Spinal cord (tissue), 10 donors: ENCODE measurements around the gene ANKRD1. TPM values are rescaled to one million over a fixed set of nuclear protein-coding genes. Genes with fewer than 3 reads are reported as not detected.
"Not testable (repeated sequence)": the region's sequence is repeated elsewhere in the genome, so short reads cannot be mapped to it uniquely, and the experiment has no call there.

Experiments
- DNase-seq, 6 donors: peaks; one replicate each; pipeline versions ENCODE4 v3.0.0 to v3.0.0-alpha.2; 2013 to 2015; ENCODE audit warnings: low spot score in 6 of 6, low read depth in 4 of 6
- H3K27ac ChIP-seq: one replicate; pipeline ENCODE4 v1.5.1; 2013; ENCODE audit warnings: low read depth, low read length, control low read depth
- H3K27me3 ChIP-seq: one replicate; pipeline ENCODE4 v1.6.1; 2013; ENCODE audit warnings: low read length; ENCODE audit not compliant: control insufficient read depth, insufficient read depth
- H3K36me3 ChIP-seq: one replicate; pipeline ENCODE4 v1.6.1; 2013; ENCODE audit warnings: low read length; ENCODE audit not compliant: control insufficient read depth, insufficient read depth
- H3K4me1 ChIP-seq: one replicate; pipeline ENCODE4 v1.6.1; 2013; ENCODE audit warnings: low read length; ENCODE audit not compliant: control insufficient read depth, insufficient read depth
- H3K4me3 ChIP-seq: one replicate; pipeline ENCODE4 v1.5.1; 2013; ENCODE audit warnings: low read depth, low read length, control low read depth
- H3K9me3 ChIP-seq: one replicate; pipeline ENCODE4 v1.6.1; 2013; ENCODE audit warnings: low read length; ENCODE audit not compliant: control insufficient read depth, insufficient read depth
- WGBS: methylation state at CpG from one replicate; pipeline ENCODE4 v1.1.5; 2013; ENCODE audit warnings: missing lambda C conversion rate; ENCODE audit not compliant: insufficient coverage; 5-methylcytosine and 5-hydroxymethylcytosine counted together
- polyA plus RNA-seq, 2 donors: library from polyadenylated mRNA; unstranded; fragments of 120-200 nt; gene quantifications; one replicate each; pipeline ENCODE4 v1.2.1, GENCODE V29; 2013; ENCODE audit not compliant: insufficient read length in 2 of 2
- total RNA-seq, 2 donors: library from RNA; depleted of rRNA in 1 of 2; stranded (reverse); fragments of 120-200 nt in 1 of 2; fragments of >200 nt in 1 of 2; gene quantifications; one replicate each; pipeline versions ENCODE4 v1.2.3 to v1.2.4, GENCODE V29; 2013 to 2014
- donor health status: healthy.

The ANKRD1 gene
- total and polyA plus RNA-seq, 4 donors, result 0.17 to 0.47 (median 0.21) TPM; not detected in 1

- WGBS, result 100% methylated on average over 1 of the region's 2 CpGs
Measured at GRCh38 chr10:90913774-90914420, 7.0 kb downstream of the ANKRD1 start.

DNA sequence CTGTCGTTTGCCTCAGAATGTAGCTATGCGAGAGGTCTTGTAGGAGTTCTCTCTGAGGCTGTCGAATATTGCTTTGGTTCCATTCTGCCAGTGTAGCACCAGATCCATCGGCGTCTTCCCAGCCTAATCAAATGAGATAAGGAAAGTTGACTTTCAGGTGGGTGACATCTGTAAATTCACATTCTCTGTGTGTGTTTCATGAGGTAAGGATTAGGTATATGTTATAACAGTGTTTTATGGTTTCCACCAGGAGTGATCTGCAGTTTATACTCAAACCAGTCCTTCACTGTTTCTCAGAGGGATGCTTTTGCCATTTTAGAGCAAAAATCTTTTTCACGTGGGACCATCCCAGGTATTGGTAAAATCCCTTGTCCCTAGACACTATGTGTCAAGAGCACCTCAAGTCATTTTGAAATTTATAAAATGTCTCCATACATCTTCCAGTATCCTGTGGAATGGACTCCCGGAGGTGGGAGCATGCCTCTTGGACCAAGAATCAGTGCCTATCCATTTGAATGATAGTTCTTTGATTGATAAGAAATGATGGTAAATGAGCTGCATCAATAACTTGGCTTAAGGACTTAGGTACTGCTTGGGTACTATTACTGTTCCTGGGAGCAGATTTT is 7.9 kb downstream of the ANKRD1 start:
- DNase-seq, result no peak
- no peaks in the 10 kb centered on the region for H3K36me3 ChIP-seq
- WGBS, result 92% methylated on average over 5 of the region's 7 CpGs
- H3K27ac ChIP-seq, result no peak overlapping the region
- H3K9me3 ChIP-seq, result no peaks in the 10 kb centered on the region
- H3K4me1 ChIP-seq, result no peaks in the 10 kb centered on the region
- no peaks in the 10 kb centered on the region for H3K27me3 ChIP-seq
- no peak overlapping the region for H3K4me3 ChIP-seq

More at GRCh38 chr10:90913774-90914420, 7.0 kb downstream of the ANKRD1 start:
- no peaks in the 10 kb centered on the region for H3K27me3 ChIP-seq
- H3K27ac ChIP-seq, result no peak overlapping the region
- H3K9me3 ChIP-seq, result no peaks in the 10 kb centered on the region
- no peak for DNase-seq
- H3K4me1 ChIP-seq, result no peaks in the 10 kb centered on the region
- no peaks in the 10 kb centered on the region for H3K36me3 ChIP-seq
- no peak overlapping the region for H3K4me3 ChIP-seq

DNA sequence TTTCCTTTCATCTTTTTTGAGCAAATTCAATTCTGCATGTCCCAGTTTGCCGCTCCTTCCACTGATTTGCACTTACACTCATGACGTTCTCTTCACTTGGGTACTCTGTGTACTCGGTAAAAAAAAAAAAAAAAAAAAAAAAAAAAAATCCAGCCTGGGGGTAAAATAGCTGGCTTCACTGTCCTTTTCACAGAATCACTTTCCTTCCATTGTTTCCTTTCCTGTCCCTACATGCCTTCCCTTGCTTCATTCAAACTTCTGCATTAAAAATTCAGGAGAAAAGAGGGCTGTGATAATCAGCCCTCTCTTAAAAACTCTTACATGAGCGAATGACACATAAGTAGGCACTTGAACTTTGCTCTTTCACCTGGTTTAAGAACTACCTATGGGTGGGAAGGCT is 8.7 kb downstream of the ANKRD1 start:
- Histone ChIP-seq H3K4me3 (no peak overlapping the region), H3K27ac (no peak overlapping the region), H3K27me3 (no peaks in the 10 kb centered on the region), H3K36me3 (no peaks in the 10 kb centered on the region), H3K9me3 (no peaks in the 10 kb centered on the region), H3K4me1 (no peaks in the 10 kb centered on the region)
- no CpG with 5 or more reads among the region's 4 CpGs for WGBS
- peak in 1 of 6 donors; percentile 7 for DNase-seq

GRCh38 chr10:90911133-90912051 is 9.5 kb downstream of the ANKRD1 start:
- no peaks in the 10 kb centered on the region for H3K27me3 ChIP-seq
- WGBS, result 20% methylated on average over 7 of the region's 12 CpGs
- no peaks in the 10 kb centered on the region for H3K9me3 ChIP-seq
- peak; percentile 62 to 96 (median 74) for DNase-seq
- H3K4me3 ChIP-seq, result no peak overlapping the region
- H3K4me1 ChIP-seq, result no peaks in the 10 kb centered on the region
- no peaks in the 10 kb centered on the region for H3K36me3 ChIP-seq
- H3K27ac ChIP-seq, result no peak overlapping the region

DNA sequence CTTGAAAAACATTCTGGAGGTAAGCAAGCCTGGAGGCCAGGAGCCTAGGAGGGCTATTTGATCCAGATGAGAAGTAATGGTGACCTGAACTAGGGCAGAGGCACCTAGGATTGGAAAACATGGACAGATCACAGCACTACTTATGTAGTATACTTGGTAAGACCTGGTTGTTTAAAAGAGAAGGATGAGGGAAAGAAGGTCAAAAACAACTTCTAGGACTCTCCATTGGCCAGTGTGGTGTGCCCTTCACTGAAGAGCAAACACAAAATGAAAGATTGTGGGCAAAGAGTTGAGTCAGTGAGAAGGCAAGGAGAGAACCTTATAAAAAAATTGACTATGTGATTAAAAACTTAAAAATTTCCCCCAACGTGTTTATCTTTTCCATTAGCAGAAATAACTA is 14.3 kb downstream of the ANKRD1 start:
- no peak overlapping the region for H3K4me3 ChIP-seq
- WGBS, result no CpG with 5 or more reads among the region's 1 CpG
- no peak for DNase-seq
- no peaks in the 10 kb centered on the region for H3K4me1 ChIP-seq
- H3K27ac ChIP-seq, result no peak overlapping the region
- H3K36me3 ChIP-seq, result peaks cover 4% of the 10 kb centered on the region
- H3K9me3 ChIP-seq, result no peaks in the 10 kb centered on the region
- H3K27me3 ChIP-seq, result no peaks in the 10 kb centered on the region

DNA sequence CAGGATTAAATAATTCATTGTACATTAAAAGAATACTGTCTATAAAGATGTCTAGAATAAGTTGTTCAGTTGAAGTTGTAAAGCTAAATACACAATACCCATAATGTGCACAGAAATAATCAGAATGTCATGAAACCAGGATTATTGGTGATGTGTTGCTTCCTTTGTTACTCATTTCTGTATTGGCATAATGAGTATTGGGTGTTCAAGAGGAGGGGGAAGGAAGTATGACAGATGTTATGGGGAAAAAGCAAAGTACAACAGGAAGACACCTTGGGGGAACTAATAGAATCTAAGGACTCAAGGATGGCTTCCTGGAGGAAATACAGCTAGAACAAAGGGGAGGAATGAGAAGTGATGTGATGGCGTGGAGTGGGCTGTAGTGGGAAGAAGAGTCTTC is 15.0 kb downstream of the ANKRD1 start:
- DNase-seq, result no peak
- H3K9me3 ChIP-seq, result no peaks in the 10 kb centered on the region
- 100% methylated on average over 1 of the region's 1 CpG for WGBS

GRCh38 chr10:90896916-90897315 is 24.0 kb downstream of the ANKRD1 start:
- not testable (repeated sequence) for H3K9me3 ChIP-seq, H3K27ac ChIP-seq, H3K36me3 ChIP-seq, H3K27me3 ChIP-seq, DNase-seq, H3K4me3 ChIP-seq, H3K4me1 ChIP-seq
- no CpG with 5 or more reads among the region's 2 CpGs for WGBS

More for the DNA sequence above, 15.0 kb downstream of the ANKRD1 start:
- H3K4me3 ChIP-seq, result no peak overlapping the region
- H3K4me1 ChIP-seq, result no peaks in the 10 kb centered on the region
- H3K27me3 ChIP-seq, result no peaks in the 10 kb centered on the region
- no peak overlapping the region for H3K27ac ChIP-seq
- peaks cover 5% of the 10 kb centered on the region for H3K36me3 ChIP-seq

GRCh38 chr10:90893190-90893589 is 27.7 kb downstream of the ANKRD1 start:
- Histone ChIP-seq H3K4me1 (no peaks in the 10 kb centered on the region), H3K9me3 (no peaks in the 10 kb centered on the region), H3K27me3 (no peaks in the 10 kb centered on the region), H3K36me3 (no peaks in the 10 kb centered on the region), H3K4me3 (no peak overlapping the region), H3K27ac (no peak overlapping the region)
- WGBS, result 100% methylated on average over 3 of the region's 3 CpGs
- DNase-seq, result no peak

GRCh38 chr10:90890347-90890746 is 30.5 kb downstream of the ANKRD1 start:
- Histone ChIP-seq H3K4me3 (no peak overlapping the region), H3K27ac (no peak overlapping the region), H3K9me3 (no peaks in the 10 kb centered on the region), H3K4me1 (no peaks in the 10 kb centered on the region), H3K27me3 (no peaks in the 10 kb centered on the region), H3K36me3 (peaks cover 12% of the 10 kb centered on the region)
- no peak for DNase-seq
- WGBS, result no CpG with 5 or more reads among the region's 2 CpGs
